HG03558 (cell line): ENCODE results near the gene WEE2.
"Not testable (repeated sequence)": the region's sequence is repeated elsewhere in the genome, so short reads cannot be mapped to it uniquely, and the experiment has no call there.

Source experiments
- ATAC-seq: cut with Tn5 transposase; IDR thresholded peaks from one replicate; pipeline ENCODE4 v1.9.1; 2021; ENCODE audit warnings: moderate number of reproducible peaks; ENCODE audit not compliant: unreplicated experiment; ENCODE audit errors: extremely low read depth

Gene WEE2

DNA sequence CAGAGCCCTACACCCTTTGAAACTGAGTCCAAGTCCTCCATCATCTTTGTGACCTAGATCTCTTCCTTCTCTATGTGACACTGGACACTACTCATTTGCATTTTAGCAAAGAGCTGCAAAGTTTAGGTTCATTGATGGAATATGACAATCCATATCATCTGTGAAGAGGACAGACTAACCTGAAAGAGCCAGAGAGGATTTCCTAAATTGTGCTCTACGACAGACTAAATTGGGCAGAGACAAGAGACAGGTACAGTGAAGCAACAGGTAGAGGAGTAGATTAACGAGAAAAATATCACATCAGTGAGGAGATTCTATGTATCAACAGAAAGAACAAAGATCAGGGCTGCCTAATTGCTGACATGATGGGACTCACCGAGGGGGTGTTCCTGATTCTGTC, 55.6 kb downstream of the WEE2 start, which contains the start of gene TAS2R3:
TSS of gene TAS2R3 (plus strand) at position 301 of the 400 bp plus-strand sequence. CDS start at position 363, 62 bp downstream.
- ATAC-seq = no peak

DNA sequence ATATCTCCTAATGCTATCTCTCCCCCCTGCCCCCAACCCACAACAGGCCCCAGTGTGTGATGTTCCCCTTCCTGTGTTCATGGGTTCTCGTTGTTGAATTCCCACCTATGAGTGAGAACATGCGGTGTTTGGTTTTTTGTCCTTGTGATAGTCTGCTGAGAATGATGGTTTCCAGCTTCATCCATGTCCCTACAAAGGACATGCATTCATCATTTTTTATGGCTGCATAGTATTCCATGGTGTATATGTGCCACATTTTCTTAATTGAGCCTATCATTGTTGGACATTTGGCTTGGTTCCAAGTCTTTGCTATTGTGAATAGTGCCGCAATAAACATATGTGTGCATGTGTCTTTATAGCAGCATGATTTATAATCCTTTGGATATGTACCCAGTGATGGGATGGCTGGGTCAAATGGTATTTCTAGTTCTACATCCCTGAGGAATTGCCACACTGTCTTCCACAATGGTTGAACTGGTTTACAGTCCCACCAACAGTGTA, 62.0 kb downstream of the WEE2 start:
- ATAC-seq = not testable (repeated sequence)

DNA sequence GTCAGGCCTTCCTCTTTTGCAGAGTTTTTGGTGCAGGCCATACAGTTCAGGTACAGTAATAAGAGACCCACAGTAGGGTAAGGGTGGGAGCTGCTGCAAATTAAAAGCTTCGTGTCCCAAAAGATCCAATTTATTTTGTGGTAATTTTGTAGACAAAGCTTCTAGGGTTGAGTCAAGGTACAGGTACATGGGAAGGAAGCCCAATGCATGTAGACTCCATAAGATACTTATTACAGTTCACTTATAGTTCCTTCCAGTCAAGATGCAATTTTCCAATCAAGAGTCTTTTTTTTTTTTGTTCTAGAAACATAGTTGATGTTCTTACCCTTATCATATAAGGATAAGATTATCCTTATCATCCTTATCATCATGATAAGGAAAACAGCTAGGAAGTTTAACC, 68.2 kb downstream of the WEE2 start, which contains the start of gene TAS2R4:
TSS of gene TAS2R4 (plus strand) at position 301 of the 400 bp plus-strand sequence. CDS start 1,815 bp downstream, outside the sequence.
- no peak for ATAC-seq
